Mucosa of gallbladder (tissue), 1 donor: ENCODE measurements around the gene ZNF778. TPM values are rescaled to one million over a fixed set of nuclear protein-coding genes. Genes with fewer than 3 reads are reported as not detected.
"Not testable (repeated sequence)": the region's sequence is repeated elsewhere in the genome, so short reads cannot be mapped to it uniquely, and the experiment has no call there.

Experiments used
- DNase-seq: peaks from one replicate; pipeline ENCODE4 v3.0.0-alpha.2; 2020; ENCODE audit warnings: low spot score
- total RNA-seq: library from RNA; stranded (reverse); gene quantifications from one replicate; pipeline ENCODE4 v1.2.1, GENCODE V29; 2021
- donor health status: DM: no; HTN: no; CAD: no.

ZNF778 gene
- total RNA-seq, 1 donor from 2014 or later, result 13.2 TPM

DNA sequence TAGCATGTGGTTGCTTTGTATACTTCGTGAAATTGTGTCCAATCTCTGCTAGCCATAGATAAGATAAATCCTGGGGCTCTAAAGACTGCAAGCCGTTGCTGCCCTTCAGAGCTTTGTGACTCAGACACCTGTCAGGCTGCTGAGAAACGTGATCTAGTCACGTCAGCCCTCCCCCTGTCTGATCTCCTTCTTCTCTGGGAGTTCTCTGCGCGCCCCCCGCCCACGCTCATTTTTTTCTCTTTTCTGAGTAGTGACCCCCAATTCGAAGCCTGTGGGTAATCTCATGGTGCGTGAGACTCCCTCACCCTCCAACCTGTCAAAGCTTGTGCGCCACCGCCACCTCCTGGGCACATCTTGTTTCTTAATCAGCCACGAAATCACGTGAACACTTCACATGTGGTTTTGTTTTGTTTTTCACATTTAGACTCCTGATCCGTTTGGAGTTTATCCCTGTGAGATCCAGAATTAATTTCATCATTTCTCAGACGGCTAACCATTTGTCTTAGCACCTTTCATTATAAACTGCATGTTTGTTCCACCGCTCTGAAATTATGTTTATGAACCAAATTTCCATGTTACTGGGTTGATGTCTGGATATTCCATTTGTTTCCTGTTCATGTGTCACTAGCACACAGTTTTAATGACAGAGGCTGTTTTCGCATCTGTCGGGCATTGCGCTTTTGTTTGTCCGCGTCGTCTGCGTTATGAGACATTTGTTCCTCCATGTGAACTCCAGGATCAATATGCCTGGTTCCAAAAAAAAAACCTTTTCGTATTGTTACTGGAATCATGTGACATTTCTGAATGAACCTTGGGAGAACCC, 977 bp upstream of the ZNF778 start:
- peak; percentile 85 for DNase-seq

DNA sequence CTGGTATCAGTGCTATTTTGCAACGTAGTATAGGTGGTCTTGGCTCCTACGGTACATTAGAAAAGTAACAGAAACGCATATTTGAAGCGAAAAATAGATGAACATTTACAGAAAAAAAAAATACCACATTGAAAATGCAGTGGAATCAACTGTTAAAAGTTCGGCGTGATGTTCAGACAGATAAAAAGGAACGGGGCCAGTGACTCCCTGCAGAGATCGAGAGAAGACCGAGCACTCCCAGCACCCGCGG, 440 bp upstream of the ZNF778 start:
- DNase-seq, result no peak

DNA sequence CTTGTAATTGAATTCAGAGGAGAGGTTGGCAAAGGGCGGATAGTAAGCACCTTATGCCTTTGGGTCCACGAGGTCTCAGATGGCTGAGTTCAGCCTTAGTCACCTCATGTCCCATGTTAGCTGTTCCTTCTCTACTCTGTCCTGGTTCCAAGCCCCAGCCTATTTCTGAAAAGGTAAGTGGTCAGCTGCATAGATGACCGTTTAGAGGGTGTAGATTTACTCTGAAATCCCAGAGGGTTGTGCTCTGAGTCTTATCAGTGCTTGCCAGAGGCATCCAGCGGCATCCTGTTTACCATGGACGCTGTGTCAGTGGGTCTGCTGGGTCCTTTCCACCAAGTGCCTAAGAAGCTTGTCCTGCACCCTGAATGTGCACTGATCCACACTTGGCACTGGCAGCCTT, 1.9 kb downstream of the ZNF778 start:
- DNase-seq, result no peak

DNA sequence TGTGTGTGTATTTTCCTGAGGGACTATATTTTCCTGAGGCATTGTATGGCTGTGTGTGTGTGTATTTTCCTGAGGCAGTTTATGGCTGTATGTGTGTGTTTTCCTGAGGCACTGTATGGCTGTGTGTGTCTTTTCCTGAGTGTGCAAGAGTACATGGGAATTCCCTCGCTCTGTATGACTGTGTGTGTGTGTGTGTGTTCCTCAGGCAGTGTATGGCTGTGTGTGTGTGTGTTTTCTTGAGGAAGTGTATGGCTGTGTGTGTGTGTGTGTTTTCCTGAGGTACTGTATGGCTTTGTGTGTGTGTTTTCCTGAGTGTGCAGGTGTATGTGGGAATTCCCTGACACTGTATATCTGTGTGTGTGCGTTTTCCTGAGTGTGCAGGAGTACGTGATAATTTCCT, 4.1 kb downstream of the ZNF778 start:
- DNase-seq, result no peak

DNA sequence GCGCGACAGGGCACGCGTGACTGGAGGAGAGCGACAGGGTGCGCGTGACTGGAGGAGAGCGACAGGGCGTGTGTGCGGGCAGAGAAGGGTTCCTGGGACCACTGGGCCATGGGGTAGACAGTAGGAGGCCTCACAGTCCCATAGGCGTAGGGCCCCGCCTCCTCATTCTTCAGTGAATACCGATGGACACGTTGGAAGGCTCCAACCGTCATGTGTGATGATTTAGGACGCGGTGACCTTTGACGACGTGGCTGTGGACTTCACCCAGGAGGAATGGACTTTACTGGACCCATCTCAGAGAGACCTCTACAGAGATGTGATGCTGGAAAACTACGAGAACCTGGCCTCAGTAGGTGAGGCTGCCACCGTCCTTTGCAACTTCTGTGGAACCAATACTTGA, 5.4 kb downstream of the ZNF778 start:
- DNase-seq, result no peak

DNA sequence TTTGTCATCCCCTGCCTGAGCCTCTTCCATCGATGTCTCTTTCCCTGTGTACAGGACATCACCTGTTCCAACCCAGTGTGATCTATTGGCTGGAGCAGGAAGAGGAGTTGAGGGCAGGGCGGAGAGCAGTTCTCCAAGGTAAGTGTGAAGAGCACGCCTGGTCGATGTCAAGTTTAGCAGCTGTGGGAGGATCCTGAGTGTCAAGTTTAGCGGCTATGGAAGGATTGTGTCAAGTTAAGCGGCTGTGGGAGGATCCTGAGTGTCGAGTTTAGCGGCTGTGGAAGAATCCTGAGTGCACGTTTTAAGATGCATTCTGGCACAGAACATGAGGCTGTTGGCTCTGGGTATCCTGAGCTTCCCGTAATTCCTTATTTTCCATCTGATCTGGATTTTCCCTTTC, 7.2 kb downstream of the ZNF778 start:
- no peak for DNase-seq

DNA sequence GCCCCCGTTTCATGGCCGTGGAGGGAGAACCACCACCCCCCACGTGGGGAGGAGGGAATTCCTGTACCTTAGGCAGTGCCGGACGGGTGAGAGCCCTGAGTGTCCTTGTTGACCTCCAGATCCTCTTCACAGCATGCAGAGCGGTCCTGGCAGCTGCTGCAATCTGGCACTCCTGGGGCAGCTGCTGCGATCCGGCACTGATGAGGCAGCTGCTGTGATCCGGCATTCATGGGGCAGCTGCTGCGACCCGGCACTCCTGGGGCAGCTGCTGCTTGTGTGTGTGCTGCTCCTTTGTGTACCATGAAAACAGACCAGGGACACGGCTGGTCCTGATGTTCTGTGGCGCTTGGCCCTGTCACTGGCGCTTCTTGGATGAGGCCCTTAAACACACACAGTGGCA, 12.8 kb downstream of the ZNF778 start:
- no peak for DNase-seq

DNA sequence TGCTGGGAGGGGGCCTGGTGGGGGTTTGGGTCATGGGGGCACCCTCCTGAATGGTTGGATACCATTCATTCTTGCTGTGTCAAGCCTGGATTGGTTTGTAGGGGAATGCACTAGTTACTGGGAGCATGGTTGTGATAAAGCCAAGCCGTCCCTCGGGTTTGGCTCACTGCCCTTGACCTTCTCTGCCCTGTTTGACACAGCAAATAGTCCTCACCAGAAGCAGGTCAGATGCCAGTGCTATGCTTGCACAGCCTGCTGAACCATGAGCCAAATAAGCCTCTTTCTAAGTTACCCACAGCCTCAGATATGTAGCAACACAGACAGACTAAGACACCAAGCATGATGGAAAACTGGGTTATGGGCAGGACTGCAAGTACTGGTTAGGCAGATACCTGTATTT, 14.6 kb downstream of the ZNF778 start:
- no peak for DNase-seq

DNA sequence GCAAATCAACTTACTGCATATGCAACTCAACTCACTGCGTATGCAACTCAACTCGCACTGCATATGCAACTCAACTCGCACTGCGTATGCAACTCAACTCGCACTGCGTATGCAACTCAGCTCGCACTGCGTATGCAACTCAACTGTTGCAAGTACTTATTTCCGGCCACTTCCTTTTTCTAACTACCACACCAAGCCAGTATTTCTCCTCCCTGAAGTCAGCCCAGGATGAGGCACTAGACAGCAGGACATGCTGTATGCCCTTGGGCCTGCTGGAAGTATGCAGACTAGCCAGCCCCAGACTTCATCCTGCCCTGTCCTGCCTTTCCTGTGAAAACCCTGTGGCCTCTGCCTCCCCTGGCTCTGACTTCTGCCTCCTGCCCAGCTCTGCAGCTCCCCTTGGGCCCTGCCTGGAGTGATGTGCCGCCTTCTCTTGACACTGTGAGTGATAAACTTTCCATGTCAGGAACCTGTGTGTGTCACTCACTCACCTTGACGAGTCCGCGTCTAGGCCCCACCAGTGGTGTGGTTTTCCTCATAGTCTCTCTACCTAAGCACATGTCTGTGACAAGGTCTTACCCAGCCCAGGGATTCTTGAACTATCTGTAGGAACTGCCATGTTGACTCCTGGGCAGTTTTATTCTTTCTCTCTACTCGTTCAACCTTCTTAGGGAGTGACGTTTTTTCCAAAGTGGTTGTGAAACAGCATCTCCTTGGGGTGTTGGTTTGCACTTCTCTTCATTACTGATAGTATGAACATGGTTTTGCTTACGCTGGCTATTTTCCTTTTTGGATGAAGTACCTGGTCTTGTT, 16.4 kb downstream of the ZNF778 start:
- no peak for DNase-seq

DNA sequence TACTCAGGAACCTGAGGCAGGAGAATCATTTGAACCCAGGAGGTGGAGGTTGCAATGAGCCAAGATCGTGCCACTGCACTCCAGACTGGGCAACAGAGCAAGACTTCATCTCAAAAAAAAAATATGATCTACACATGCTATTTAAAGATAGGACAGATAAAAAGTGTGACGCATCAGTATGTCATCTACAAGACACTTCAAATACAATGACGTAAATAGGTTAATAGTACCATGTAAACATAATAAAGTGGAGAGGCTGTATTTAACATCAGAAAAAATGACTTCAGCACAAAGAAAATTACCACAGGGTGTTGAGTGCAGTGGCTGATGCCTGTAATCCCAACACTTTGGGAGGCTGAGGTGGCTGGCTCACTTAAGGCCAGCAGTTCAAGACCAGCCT, 20.2 kb downstream of the ZNF778 start:
- no peak for DNase-seq

DNA sequence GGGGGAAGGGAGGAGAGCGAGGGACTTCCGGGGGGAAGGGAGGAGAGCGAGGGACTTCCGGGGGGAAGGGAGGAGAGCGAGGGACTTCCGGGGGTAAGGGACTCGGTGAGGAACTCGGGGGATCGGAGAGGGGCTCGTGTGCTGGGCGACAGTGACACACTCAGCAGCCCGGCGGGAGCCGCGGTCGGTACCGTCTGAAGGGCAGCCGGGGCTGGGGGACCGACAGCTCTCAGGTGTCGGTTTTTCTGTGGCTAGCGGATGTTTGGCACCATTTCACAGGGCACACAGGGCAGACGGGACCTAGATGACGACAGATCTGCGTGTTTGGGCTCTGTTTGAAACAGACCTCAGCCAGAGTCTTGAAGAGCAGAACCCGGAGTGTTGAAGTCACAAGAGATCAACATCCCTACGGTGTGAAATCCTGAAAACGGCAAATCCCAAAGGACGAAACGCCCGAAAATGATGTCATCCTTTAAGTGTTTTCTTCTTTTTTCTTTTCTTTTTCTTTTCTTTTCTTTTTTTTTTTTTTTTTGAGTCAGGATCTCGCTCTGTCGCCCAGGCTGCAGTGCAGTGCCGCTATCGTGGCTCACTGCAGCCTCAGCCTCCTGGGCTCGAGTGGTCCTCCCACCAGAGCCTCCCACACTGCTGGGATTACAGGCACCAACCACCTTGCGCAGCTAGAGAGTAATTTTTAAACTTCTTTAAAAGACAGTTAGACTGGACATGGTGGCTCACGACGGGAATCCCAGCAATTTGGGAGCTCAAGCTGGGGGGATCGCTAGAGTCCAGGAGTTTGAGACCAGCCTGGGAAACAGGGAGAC, 23.9 kb downstream of the ZNF778 start:
- peak; percentile 52 for DNase-seq

DNA sequence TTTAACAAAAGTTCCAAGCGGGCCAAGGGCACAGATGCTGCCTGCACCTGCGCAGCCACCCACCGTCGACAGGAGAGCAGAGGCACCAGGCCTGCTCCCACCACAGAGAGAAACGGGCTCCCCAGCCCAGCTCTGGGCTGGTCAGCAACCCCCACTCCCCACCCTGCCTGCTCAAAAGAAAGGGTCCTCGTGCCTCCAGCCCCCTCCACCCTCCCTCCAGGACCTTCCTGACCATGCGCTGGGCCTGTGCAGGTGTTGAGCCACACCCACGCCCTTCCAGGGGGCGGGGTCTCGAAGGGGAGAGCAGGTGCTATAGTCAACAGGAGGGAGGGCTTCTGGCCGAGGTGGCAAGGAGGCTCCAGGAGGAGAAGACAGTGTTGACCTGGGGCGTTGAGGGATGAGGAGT, 25.3 kb downstream of the ZNF778 start:
- DNase-seq, result no peak

DNA sequence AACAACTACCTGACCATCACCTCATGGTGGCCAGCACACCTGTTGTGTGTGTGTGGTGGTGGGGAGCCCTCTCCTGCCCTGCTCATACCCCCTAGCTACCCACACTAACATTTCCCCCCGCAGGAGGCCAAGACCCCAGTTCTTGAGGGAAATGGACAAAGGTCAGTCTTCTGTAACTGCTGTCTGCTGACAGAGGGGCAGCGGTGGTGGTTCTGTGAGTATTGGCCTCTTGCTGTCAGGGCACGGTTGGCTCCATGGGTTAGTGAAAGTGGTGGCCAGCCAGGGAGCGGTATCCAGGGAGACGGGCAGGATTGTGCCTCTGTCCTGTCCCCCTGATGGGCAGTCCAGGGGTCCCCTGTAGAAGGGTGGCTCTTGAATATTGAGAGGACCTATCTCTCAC, 26.2 kb downstream of the ZNF778 start:
- DNase-seq, result no peak

DNA sequence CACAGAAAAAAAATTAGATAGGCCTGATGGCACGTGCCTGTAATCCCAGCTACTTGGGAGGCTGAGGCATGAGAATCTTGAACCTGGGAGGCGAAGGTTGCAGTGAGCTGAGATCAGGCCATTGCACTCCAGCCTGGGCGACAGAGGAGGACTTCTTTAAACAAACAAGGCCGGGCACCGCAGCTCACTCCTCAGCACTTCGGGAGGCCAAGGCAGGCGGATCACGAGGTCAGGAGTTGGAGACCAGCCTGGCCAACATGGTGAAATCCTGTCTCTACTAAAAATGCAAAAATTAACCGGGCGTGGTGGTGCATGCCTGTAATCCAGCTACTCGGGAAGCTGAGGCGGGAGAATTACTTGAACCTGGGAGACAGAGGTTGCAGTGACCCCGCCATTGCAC, 26.8 kb downstream of the ZNF778 start:
- DNase-seq, result not testable (repeated sequence)

DNA sequence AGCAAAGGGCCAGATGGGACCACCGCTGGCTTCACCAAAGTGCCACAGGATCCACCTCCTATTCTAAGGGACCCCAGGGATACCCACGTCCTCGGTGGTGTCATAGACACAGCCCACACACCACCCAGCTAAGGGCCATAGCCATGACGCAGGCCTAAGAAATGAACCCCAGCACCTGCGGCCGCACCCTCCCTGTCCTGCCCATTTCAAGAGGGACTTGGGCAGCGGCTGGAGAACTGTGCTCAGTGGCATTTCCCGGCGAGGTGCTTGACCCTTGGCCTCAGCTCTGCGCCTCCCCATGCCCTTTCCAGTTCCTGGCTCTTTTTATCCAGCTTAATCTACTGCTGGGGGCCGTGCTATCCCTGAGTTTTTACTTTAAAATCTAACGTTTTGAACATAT, 27.3 kb downstream of the ZNF778 start:
- DNase-seq, result no peak

DNA sequence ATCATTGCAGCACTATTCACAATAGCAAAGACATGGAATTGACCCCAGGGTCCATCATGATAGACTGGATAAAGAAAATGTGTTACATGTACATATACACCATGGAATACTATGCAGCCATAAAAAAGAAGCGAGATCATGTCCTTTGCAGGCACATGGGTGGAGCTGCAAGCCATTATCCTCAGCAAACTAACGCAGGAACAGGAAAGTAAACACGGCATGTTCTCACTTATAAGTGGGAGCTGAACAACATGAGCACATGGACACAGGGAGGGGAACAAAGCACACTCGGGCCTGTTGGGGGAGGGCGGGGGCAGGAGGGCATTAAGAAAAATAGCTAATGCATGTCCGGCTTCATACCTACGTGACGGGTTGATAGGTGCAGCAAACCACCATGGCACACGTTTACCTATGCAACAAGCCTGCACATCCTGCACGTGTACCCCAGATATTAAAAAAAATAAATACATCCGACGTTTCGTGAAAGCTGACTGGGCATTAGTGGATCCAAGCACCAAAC, 28.9 kb downstream of the ZNF778 start:
- DNase-seq, result no peak

DNA sequence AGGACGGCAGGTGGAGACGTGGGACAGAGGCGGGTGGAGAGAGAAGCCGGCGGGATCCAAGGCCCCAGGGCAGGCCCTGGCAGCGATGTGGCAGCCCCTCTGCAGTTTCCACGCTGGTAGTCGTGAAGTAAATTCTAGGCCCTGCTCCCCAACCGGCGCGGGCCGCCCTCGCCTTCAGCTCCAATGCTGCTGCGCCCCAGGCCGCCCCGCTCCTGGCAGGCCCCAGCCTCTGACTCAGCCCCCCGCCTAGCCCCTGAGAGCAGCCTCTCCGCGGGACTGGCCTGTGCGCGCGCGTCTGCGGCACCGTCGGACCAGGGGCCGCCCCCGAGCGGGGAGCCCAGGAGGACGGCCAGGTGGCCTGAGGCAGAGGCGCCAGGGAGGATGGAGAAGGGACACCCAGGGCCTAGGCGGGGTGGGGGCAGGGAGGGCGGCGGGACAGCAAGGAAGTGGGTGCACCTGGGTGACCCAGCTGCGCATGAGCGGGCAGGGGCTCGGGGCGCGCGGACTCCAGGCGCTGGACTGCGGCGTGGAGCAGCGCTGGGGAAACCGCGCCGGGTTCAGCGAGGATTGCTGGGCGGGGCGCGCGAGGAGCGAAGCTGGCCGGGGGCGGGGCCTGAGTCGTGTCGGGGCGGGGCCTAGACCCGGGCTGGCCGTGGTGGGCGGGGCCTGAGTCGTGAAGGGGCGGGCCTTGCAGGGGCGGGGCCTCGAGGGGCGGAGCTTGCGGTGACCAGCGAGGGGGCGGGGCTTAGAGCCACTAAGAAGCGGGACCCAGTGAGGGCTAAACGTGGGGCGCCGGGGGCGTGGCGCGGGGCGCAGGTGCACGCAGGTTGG, 29.6 kb downstream of the ZNF778 start:
- DNase-seq, result peak; percentile 92

DNA sequence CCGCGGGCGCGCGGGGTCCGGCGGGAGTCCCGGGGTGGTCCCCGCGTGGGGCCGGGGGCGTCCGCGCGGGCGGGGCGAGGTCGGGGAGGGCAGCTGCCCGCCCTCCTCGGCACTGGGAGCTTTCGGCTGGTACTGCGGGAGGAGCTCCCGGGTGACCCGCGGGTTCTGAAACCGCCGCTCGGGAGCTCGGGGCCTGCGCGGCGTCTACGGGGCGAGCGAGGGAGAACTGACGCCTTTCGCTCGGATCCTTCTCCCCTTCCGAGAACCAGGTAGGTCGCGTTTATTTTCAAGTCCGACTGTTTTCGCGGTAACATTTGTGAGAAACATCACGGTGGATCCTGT, 30.2 kb downstream of the ZNF778 start:
- not testable (repeated sequence) for DNase-seq

DNA sequence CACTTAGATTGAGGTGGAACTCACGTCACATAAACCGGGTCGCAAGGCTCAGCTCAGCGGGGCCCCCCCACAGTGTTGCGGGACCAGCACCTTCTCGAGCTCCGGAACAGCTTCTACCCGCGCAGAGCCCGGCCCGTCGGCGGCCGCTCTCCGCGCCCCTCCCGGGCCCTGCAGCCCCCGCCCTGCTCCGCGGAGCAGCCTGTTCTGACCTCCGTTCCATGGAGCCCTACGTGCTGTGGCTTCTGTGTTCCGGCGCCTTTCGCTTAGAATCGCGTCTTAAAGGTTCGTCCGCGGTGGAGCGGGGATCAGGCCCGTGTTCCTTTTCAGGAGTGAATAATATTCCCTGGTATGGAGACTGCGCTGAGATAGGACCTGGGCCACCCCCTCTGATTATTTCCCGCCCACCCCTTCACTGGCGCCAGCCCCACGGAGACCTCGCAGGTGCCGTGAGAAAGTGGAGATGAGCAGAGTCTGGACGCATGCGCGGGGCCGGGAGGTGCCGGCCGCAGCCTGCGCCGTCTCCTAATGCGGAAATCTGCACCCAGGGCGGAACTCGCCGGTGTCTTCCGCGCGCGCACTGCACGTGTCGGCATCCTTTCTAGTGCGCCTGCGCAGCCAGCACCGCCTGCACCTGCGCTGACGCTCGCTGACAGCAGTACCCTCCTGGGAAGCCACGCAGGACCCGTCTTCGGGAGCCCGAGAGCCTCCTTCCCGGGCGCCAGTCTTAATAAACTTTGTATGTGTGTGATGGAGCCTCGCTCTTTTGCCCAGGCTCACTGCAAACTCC, 30.9 kb downstream of the ZNF778 start:
- DNase-seq, result no peak

DNA sequence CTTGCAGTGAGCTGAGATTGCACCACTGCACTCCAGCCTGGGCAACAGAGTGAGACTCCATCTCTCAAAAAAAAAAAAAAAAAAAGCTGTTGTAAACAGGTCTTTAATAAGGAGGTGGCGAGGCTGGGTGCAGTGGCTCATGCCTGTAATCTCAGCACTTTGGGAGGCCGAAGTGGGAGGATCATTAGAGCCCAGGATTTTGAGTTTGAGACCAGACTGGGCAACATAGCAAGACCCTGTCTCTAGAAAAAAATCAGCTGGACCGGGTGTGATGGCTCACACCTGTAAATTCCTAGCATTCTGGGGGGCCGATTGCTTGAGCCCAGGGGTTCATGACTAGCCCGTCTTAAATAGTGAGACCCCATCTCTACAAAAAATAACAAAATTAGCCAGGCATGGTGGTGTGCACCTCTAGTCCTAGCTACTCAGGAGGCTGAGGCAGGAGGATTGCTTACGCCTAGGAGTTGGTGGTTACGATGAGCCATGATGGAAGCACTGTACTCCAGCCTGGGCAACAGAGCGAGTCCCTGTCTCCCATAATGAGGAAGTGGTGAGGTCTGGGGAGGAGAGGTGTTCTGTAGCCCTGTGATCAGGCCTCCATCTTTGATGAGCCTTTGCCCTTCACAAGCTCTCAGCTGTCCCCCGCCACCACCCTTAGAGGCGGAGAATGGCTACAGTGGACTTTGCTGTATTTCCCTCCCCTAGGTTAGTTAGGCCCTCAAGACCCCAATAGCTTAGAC, 36.2 kb downstream of the ZNF778 start:
- DNase-seq, result no peak
